Activated T-cell treated with anti-CD3 and anti-CD28 coated beads, Interleukin-2, amount 50 U/mL, for 48 hours (primary cell): ENCODE measurements around the gene PAM.
"Not testable (repeated sequence)": the region's sequence is repeated elsewhere in the genome, so short reads cannot be mapped to it uniquely, and the experiment has no call there.

Source experiments
- DNase-seq, 2 experiments: peaks; one replicate each; pipeline ENCODE4 v3.0.0-alpha.2; 2020

PAM gene

GRCh38 chr5:102754767-102755431 is at the start of gene PAM:
TSS of gene PAM (plus strand) at chr5:102755305. CDS start at chr5:102866196, 110,891 bp downstream.
- DNase-seq, result peak; percentile 82 to 86

GRCh38 chr5:102711525-102712385 is 43.4 kb upstream of the PAM start:
- DNase-seq, result no peak

- DNase-seq, result no peak
Observed at GRCh38 chr5:102713278-102713677, 41.8 kb upstream of the PAM start.

- no peak for DNase-seq
Observed at GRCh38 chr5:102713682-102714231, 41.3 kb upstream of the PAM start.

GRCh38 chr5:102715082-102715807 is 39.9 kb upstream of the PAM start:
- DNase-seq, result no peak

GRCh38 chr5:102716017-102716416 is 39.1 kb upstream of the PAM start:
- no peak for DNase-seq

- no peak for DNase-seq
Observed at GRCh38 chr5:102718819-102719218, 36.3 kb upstream of the PAM start.

GRCh38 chr5:102719886-102720285 is 35.2 kb upstream of the PAM start:
- no peak for DNase-seq

GRCh38 chr5:102720969-102721368 is 34.1 kb upstream of the PAM start:
- no peak for DNase-seq

- no peak for DNase-seq
Observed at GRCh38 chr5:102722931-102723330, 32.2 kb upstream of the PAM start.

GRCh38 chr5:102731693-102732092 is 23.4 kb upstream of the PAM start:
- no peak for DNase-seq

GRCh38 chr5:102733534-102733933 is 21.6 kb upstream of the PAM start:
- DNase-seq, result no peak

GRCh38 chr5:102737161-102737560 is 17.9 kb upstream of the PAM start:
- DNase-seq, result no peak

- DNase-seq, result no peak
Observed at GRCh38 chr5:102737805-102738469, 17.2 kb upstream of the PAM start.

GRCh38 chr5:102740515-102740914 is 14.6 kb upstream of the PAM start:
- no peak for DNase-seq

- DNase-seq, result no peak
Observed at GRCh38 chr5:102742215-102742614, 12.9 kb upstream of the PAM start.

- no peak for DNase-seq
Observed at GRCh38 chr5:102743900-102744299, 11.2 kb upstream of the PAM start.

GRCh38 chr5:102747386-102748166 is 7.5 kb upstream of the PAM start:
- DNase-seq, result no peak

GRCh38 chr5:102749416-102750030 is 5.6 kb upstream of the PAM start:
- DNase-seq, result no peak

GRCh38 chr5:102750151-102750834 is 4.8 kb upstream of the PAM start:
- no peak for DNase-seq

GRCh38 chr5:102751903-102752376 is 3.2 kb upstream of the PAM start:
- DNase-seq, result not testable (repeated sequence)
